ENCODE measurements around the gene LACC1.

The LACC1 gene

GRCh38 chr13:43879755-43880181, at the start of gene LACC1:
LACC1 (plus strand) TSS chr13:43879904; CDS start chr13:43880986, 1,082 bp downstream.
- DNase-seq (ENCODE audit: low read depth in 3 of 3) = peak in 1 of 3 donors; percentile 20

GRCh38 chr13:43830497-43830881, 49.2 kb upstream of the LACC1 start:
- no peak for DNase-seq (ENCODE audit: low read depth in 3 of 3)

GRCh38 chr13:43831088-43831487, 48.6 kb upstream of the LACC1 start:
- DNase-seq (ENCODE audit: low read depth in 3 of 3) = no peak

- no peak for DNase-seq (ENCODE audit: low read depth in 3 of 3)
Observed at GRCh38 chr13:43835701-43836100, 44.0 kb upstream of the LACC1 start.

- no peak for DNase-seq (ENCODE audit: low read depth in 3 of 3)
Observed at GRCh38 chr13:43838909-43839308, 40.8 kb upstream of the LACC1 start.

GRCh38 chr13:43846496-43847158, 33.1 kb upstream of the LACC1 start:
- no peak for DNase-seq (ENCODE audit: low read depth in 3 of 3)

- no peak for DNase-seq (ENCODE audit: low read depth in 3 of 3)
Observed at GRCh38 chr13:43848001-43848649, 31.6 kb upstream of the LACC1 start.

- DNase-seq (ENCODE audit: low read depth in 3 of 3) = no peak
Observed at GRCh38 chr13:43850873-43851272, 28.8 kb upstream of the LACC1 start.

GRCh38 chr13:43852923-43853404, 26.7 kb upstream of the LACC1 start:
- no peak for DNase-seq (ENCODE audit: low read depth in 3 of 3)

GRCh38 chr13:43861863-43862262, 17.8 kb upstream of the LACC1 start:
- DNase-seq (ENCODE audit: low read depth in 3 of 3) = no peak

- DNase-seq (ENCODE audit: low read depth in 3 of 3) = no peak
Observed at GRCh38 chr13:43864921-43865320, 14.8 kb upstream of the LACC1 start.

- no peak for DNase-seq (ENCODE audit: low read depth in 3 of 3)
Observed at GRCh38 chr13:43865892-43866291, 13.8 kb upstream of the LACC1 start.

GRCh38 chr13:43872181-43872580, 7.5 kb upstream of the LACC1 start:
- DNase-seq (ENCODE audit: low read depth in 3 of 3) = no peak

GRCh38 chr13:43874504-43875092, 5.1 kb upstream of the LACC1 start:
- no peak for DNase-seq (ENCODE audit: low read depth in 3 of 3)

GRCh38 chr13:43876366-43876765, 3.3 kb upstream of the LACC1 start:
- DNase-seq (ENCODE audit: low read depth in 3 of 3) = no peak

- DNase-seq (ENCODE audit: low read depth in 3 of 3) = no peak
Observed at GRCh38 chr13:43877326-43877725, 2.4 kb upstream of the LACC1 start.

- no peak for DNase-seq (ENCODE audit: low read depth in 3 of 3)
Observed at GRCh38 chr13:43877766-43878165, 1.9 kb upstream of the LACC1 start.

GRCh38 chr13:43878892-43879754, 581 bp upstream of the LACC1 start, which contains the start of gene CCDC122:
CCDC122 (minus strand) TSS chr13:43879740; CDS start chr13:43869376, 10,364 bp downstream.
- DNase-seq (ENCODE audit: low read depth in 3 of 3) = peak; percentile 64 to 66 (median 65)

GRCh38 chr13:43880214-43880855, 631 bp downstream of the LACC1 start:
- no peak for DNase-seq (ENCODE audit: low read depth in 3 of 3)

- DNase-seq (ENCODE audit: low read depth in 3 of 3) = no peak
Observed at GRCh38 chr13:43880926-43881325, 1.2 kb downstream of the LACC1 start.

GRCh38 chr13:43881580-43881979, 1.9 kb downstream of the LACC1 start:
- DNase-seq (ENCODE audit: low read depth in 3 of 3) = no peak

Data from stimulated activated CD4-positive, alpha-beta T cell treated with anti-CD3 and anti-CD28 coated beads, TNF-alpha, amount 100 ng/mL, for 48 hours (primary cell).